G401.6 (cell line): ENCODE results near the gene UNK.
"Not testable (repeated sequence)": the region's sequence is repeated elsewhere in the genome, so short reads cannot be mapped to it uniquely, and the experiment has no call there.

ENCODE experiments used
- FAIRE-seq: peaks from 2 replicates; lab custom pipeline; 2012; peaks lifted over from hg19 to GRCh38; lab: Jason Lieb, UNC

The UNK gene

DNA sequence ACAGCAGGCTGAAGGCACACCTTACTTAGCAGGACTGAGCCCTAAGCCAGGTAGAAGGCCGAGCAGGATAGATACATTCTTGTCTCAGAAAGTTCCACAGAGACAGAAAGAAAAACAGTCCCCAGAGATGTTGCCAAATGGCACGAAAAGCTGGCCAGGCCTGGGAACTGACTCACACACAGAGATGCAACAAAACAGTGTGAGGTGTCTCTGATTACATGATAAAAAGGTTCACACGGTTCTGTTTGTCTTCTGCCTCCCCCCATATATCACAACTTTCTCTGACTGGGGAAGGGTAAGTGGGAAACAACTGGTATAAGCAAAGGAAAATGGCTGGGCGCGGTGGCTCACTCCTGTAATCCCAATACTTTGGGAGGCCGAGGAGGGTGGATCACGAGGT is 68.8 kb downstream of the UNK start:
- no peak for FAIRE-seq

GRCh38 chr17:75854101-75854748 is 69.6 kb downstream of the UNK start:
- FAIRE-seq = no peak

DNA sequence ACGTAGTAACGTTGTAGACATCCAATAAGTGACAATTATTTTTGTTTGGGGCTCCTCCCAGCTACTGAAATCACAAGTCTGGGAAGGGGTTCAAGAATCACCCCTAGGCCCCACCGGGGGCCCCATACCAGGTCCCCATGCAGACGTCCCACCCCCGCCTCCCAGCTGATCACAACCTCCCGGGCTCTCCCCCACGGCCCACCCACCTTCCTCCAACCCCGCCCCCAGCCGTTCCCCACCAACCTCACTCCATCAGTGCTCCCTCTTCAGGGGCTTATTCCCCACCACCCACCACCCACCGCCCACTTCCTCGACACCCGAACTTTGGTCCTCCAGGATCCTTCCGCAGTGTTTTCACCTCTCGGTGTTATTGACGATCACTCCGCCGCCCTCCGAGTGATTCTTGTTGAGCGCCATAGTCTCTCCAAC is 70.3 kb downstream of the UNK start:
- FAIRE-seq = no peak

- peak; percentile 99 for FAIRE-seq
These were observed 70.9 kb downstream of the UNK start, which contains the start of gene WBP2 for GRCh38 chr17:75855310-75856061. TSS of gene WBP2 (minus strand) at chr17:75855335. CDS start at chr17:75855297, 38 bp downstream.

- no peak for FAIRE-seq
These were observed 71.6 kb downstream of the UNK start for GRCh38 chr17:75856062-75856756.

DNA sequence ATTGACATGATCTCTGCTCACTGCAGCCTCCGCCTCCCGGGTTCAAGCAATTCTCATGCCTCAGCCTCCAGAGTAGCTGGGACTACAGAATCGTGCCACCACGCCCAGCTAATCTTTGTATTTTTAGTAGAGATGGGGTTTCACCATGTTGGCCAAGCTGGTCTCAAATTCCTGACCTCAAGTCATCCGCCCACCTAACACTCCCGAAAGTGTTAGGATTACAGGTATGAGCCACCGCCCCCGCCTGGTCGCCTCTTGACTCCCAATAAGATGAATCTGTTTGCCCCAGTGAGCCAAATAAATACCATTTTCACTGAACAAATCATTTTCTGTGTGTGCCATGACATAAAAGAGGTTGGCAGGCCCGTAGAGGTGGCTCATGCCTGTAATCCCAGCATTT is 74.8 kb downstream of the UNK start:
- not testable (repeated sequence) for FAIRE-seq

- FAIRE-seq = no peak
These were observed 77.3 kb downstream of the UNK start for GRCh38 chr17:75861927-75862317.

- no peak for FAIRE-seq
These were observed 79.9 kb downstream of the UNK start for GRCh38 chr17:75864448-75864871.

DNA sequence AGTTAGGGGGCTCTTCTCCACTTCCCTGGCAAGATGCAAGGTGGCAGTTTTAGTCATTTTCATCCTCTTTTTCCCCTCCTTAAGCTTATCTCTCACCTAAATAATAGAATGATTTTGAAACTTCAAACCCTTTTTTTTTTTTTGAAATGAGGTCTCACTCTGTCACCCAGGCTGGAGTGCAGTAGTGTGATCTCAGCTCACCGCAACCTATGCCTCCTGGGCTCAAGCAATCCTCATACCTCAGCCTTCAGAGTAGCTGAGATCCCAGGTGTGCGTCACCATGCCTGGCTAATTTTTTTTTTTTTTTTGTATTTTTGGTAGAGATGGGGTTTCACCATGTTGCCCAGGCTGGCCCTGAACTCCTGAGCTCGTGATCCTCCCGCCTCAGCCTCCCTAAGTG is 80.3 kb downstream of the UNK start:
- not testable (repeated sequence) for FAIRE-seq

DNA sequence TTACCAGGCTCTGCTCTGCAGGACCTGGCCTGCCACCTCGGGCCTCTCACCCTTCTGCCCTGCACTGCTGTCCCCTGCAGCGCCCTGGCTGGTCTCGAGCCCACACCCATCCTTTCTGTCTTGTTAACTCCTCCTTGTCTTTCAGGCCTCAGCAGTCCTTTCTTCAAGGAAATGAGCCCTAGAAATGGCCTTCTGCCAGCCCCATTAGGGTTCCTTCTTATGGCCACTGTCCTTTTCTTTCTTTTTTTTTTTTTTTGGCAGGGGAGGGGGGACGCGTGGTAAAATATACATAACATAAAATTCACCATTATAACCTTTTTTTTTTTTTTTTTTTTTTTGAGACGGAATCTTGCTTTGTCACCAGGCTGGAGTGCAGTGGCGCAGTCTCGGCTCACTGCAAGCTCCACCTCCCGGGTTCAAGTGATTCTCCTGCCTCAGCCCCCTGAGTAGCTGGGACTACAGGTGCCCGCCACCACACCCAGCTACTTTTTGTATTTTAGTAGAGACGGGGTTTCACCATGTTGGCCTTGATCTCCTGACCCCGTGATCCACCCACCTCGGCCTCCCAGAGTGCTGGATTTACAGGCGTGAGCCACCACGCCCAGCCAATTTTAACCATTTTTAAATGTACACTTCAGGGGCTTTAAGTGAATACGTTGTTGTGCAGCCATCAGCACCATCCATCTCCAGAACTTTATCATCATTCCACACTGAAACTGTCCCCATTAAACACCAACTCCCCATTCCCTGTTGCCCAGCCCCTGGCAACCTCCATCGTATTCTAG is 81.0 kb downstream of the UNK start:
- not testable (repeated sequence) for FAIRE-seq

GRCh38 chr17:75868730-75869281 is 84.2 kb downstream of the UNK start:
- not testable (repeated sequence) for FAIRE-seq

GRCh38 chr17:75869282-75870141 is 84.9 kb downstream of the UNK start:
- FAIRE-seq = no peak

DNA sequence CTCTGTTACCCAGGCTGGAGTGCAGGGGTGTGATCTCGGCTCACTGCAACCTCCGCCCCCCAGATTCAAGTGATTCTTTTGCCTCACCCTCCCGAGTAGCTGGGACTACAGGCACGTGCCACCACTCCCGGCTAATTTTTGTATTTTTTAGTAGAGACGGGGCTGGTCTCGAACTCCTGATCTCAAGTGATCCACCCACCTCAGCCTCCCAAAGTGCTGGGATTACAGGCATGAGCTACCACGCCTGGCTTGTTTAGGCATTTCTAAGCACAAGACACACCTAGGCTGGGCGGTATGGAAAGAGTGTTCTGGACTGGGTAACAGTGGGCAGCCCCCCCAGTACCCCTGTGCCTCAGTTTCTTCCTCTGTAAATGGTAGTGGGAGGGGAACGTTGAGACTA is 85.6 kb downstream of the UNK start:
- FAIRE-seq = not testable (repeated sequence)

DNA sequence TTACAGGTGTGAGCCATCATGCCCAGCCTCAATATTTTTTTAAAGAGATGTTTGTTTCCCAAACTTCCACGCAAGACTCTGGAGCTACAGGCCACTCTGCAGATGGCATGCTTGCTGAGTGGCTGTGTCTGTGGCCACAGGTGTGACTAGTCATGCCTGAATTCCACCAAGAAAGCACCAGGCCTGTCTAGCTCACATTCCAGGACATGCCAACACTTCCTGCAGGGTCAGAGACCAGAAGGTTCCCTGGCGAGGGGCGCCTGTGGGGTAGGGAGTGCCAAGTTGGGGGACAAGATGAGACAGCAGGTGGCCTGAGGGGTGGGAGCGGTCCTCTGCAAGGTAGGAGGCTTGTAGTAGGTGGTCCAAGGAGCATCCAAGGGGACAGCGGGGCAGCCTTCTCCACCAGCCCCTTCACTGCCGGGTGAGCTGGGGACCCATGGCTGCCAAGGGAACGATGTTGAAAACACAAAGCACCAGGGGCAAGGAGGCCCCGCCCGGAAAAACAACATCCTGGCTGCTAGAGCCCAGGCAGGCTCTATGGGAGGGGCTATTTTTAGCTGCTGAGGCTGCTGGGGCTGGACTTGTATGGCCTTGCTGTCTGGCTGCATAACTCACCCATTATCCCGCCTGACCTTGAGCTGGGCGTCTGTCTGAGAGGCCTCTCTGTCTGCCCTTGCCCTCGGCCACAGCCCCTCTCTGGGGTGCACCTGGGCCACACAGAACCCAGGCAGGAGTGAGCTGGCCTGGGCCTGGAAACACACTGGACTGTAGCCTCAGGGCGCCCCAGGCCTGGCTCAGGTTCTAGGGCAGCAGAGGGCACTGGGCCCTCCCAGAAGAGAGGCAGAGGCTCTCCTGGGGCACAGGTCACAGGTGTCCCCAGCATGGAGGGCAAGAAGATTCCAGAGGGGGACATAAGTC is 88.1 kb downstream of the UNK start:
- no peak for FAIRE-seq

DNA sequence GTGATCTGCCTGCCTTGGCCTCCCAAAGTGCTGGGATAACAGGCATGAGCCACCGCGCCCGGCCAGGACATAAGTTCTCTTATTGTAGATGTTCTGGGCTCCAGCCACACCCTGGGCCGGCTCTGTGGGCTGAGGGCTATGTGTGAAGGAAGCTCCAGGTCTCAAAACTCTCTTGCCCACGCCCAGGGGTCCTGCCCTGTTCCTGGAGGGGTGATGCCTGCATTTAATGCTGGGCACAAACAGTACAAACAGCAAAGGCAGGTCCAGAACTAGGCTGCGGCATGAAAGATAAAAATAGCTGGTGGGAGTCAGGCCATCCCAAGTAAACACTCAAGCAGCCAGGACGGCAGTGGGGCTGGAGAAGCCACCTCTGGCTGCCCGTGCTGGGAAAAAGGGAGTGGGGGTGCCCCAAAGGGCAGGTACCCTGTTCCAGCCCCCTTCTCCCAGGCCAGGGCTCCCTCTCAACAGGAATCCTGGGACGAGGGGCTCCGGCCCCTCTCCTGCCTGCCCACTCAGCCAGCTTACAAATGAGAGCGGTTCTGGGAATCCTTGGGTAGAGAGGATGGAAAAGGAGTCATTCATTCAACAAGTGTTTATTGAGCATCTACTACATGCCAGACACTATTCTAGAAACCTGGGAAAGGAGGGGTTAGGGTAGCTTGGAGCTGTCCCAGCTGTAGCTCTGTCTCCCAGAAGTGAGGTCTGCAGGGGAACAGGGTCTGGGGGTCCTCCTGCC is 89.1 kb downstream of the UNK start:
- FAIRE-seq = no peak

- FAIRE-seq = no peak
These were observed 89.9 kb downstream of the UNK start for GRCh38 chr17:75874323-75875181.
